ENCODE measurements around the gene AMER2. TPM values are rescaled to one million over a fixed set of nuclear protein-coding genes. Genes with fewer than 3 reads are reported as not detected.
A peak's percentile ranks its signal among the peaks of the same experiment; 100 is the strongest.

AMER2 gene
- not detected for total RNA-seq

GRCh38 chr13:25171517-25172302 lies at the start of gene AMER2:
Gene AMER2, minus strand, starts transcription at chr13:25172288. Its CDS starts 669 bp downstream, at chr13:25171619.
- Histone ChIP-seq H3K27ac (no peak within 1 kb of the TSS), H3K4me1 (ENCODE audit: control insufficient read depth in 1 of 2, low read depth in 2 of 2) (peaks cover 0 to 16% of the 10 kb centered on the region in 2 donors), H3K36me3 (no peaks in the 10 kb centered on the region), H3K4me3 (peak within 1 kb of the TSS; percentile 61), H3K9me3 (no peaks in the 10 kb centered on the region), H3K27me3 (replicated peaks; ENCODE audit: insufficient read depth) (peaks cover 6% of the 10 kb centered on the region)
- no peak for DNase-seq (ENCODE audit: low spot score)
- no peak for TF ChIP-seq CTCF (IDR thresholded peaks at IDR 0.05)
- ATAC-seq (ENCODE audit: insufficient number of reproducible peaks, low FRiP score, low read depth), result no peak

- DNase-seq (ENCODE audit: low spot score) (no peak), ATAC-seq (ENCODE audit: insufficient number of reproducible peaks, low FRiP score, low read depth) (no peak)
- H3K4me3 ChIP-seq, result no peak overlapping the region
- no peaks in the 10 kb centered on the region for H3K36me3 ChIP-seq
- no peak overlapping the region for H3K27ac ChIP-seq
- TF ChIP-seq CTCF (IDR thresholded peaks at IDR 0.05), result no peak
- no peaks in the 10 kb centered on the region for H3K27me3 ChIP-seq (replicated peaks; ENCODE audit: insufficient read depth)
- H3K4me1 ChIP-seq (ENCODE audit: control insufficient read depth in 1 of 2, low read depth in 2 of 2), result no peaks in the 10 kb centered on the region
- H3K9me3 ChIP-seq, result no peaks in the 10 kb centered on the region
These were observed 45.9 kb upstream of the AMER2 start for GRCh38 chr13:25218019-25218418.

GRCh38 chr13:25217023-25217885 lies 45.2 kb upstream of the AMER2 start:
- Histone ChIP-seq H3K4me3 (no peak overlapping the region), H3K4me1 (ENCODE audit: control insufficient read depth in 1 of 2, low read depth in 2 of 2) (no peaks in the 10 kb centered on the region), H3K9me3 (no peaks in the 10 kb centered on the region), H3K36me3 (no peaks in the 10 kb centered on the region), H3K27me3 (replicated peaks; ENCODE audit: insufficient read depth) (no peaks in the 10 kb centered on the region), H3K27ac (no peak overlapping the region)
- no peak for TF ChIP-seq CTCF (IDR thresholded peaks at IDR 0.05)
- ATAC-seq (ENCODE audit: insufficient number of reproducible peaks, low FRiP score, low read depth) (no peak), DNase-seq (ENCODE audit: low spot score) (no peak)

- no peak for ATAC-seq (ENCODE audit: insufficient number of reproducible peaks, low FRiP score, low read depth)
- TF ChIP-seq CTCF (IDR thresholded peaks at IDR 0.05), result no peak
- no peak for DNase-seq (ENCODE audit: low spot score)
- H3K9me3 ChIP-seq, result no peaks in the 10 kb centered on the region
- H3K4me1 ChIP-seq (ENCODE audit: control insufficient read depth in 1 of 2, low read depth in 2 of 2), result no peaks in the 10 kb centered on the region
- no peak overlapping the region for H3K4me3 ChIP-seq
- H3K27ac ChIP-seq, result no peak overlapping the region
- H3K36me3 ChIP-seq, result no peaks in the 10 kb centered on the region
- no peaks in the 10 kb centered on the region for H3K27me3 ChIP-seq (replicated peaks; ENCODE audit: insufficient read depth)
These were observed 43.1 kb upstream of the AMER2 start for GRCh38 chr13:25215253-25215575.

GRCh38 chr13:25214491-25215252 lies 42.6 kb upstream of the AMER2 start:
- TF ChIP-seq CTCF (IDR thresholded peaks at IDR 0.05), result no peak
- ATAC-seq (ENCODE audit: insufficient number of reproducible peaks, low FRiP score, low read depth) (no peak), DNase-seq (ENCODE audit: low spot score) (no peak)
- Histone ChIP-seq H3K4me1 (ENCODE audit: control insufficient read depth in 1 of 2, low read depth in 2 of 2) (no peaks in the 10 kb centered on the region), H3K4me3 (no peak overlapping the region), H3K9me3 (no peaks in the 10 kb centered on the region), H3K36me3 (no peaks in the 10 kb centered on the region), H3K27ac (no peak overlapping the region), H3K27me3 (replicated peaks; ENCODE audit: insufficient read depth) (no peaks in the 10 kb centered on the region)

Measured in thoracic aorta (tissue), 2 donors.